Activated T-helper 2 cell treated with anti-CD3 and anti-CD28 coated beads, Interferon-gamma antibody, Interleukin-2, Interleukin-4, amounts not matched to agents 10 μg/mL and 5 μg/mL and 100 μg/mL, durations not matched to agents 14 hours and 24 hours and 36 hours (primary cell): Measurements from ENCODE around the gene CLTRN. TPM values are rescaled to one million over a fixed set of nuclear protein-coding genes. Genes with fewer than 3 reads are reported as not detected.
"Not testable (repeated sequence)": the region's sequence is repeated elsewhere in the genome, so short reads cannot be mapped to it uniquely, and the experiment has no call there.

ENCODE experiments used
- DNase-seq: peaks from one replicate; pipeline ENCODE4 v3.0.0; 2021; ENCODE audit warnings: low spot score
- H3K27ac Mint-ChIP-seq: one replicate; pipeline ENCODE4 v1.8.0; 2021; ENCODE audit warnings: mixed read lengths
- H3K27me3 Mint-ChIP-seq: one replicate; pipeline ENCODE4 v1.8.0; 2021; ENCODE audit warnings: low read depth, mixed read lengths
- H3K36me3 Mint-ChIP-seq: one replicate; pipeline ENCODE4 v1.8.0; 2021; ENCODE audit warnings: low read depth, mixed read lengths
- H3K4me1 Mint-ChIP-seq: one replicate; pipeline ENCODE4 v1.8.0; 2021; ENCODE audit warnings: low read depth, mixed read lengths
- H3K4me3 Mint-ChIP-seq: one replicate; pipeline ENCODE4 v1.8.0; 2021; ENCODE audit warnings: low read depth, mild to moderate bottlenecking, moderate library complexity, mixed read lengths
- H3K9me3 Mint-ChIP-seq: one replicate; pipeline ENCODE4 v1.8.0; 2021; ENCODE audit warnings: mixed read lengths
- intact Hi-C: fragments of 100-400 bp; cut with micrococcal nuclease; formaldehyde crosslinking; loops from one replicate; pipeline ENCODE4 v1.15.1; 2023
- total RNA-seq: library from RNA; stranded (reverse); gene quantifications from 2 replicates; pipeline ENCODE4 v1.2.3, GENCODE V29; 2022

CLTRN gene
- total RNA-seq, 1 donor from 2014 or later, result 0.23 TPM

DNA sequence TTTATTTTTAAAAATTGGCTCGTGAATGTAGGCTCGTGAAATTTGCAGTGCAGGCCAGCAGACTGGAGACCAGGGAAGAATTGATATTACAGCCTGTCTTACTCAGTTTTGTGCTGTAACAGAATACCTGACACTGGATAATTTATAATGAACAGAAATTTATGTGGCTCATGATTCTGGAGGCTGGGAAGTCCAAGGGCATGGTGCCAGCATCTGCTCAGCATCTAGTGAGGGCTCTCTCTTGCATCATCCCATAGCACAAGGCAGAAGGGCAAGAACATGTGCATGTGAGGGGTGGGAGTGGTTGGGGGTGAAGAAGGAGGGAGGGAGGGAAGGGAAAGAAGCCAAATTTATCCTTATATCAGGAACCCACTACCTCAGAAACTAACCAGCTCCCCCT is 13.7 kb upstream of the CLTRN start:
- intact Hi-C loops, result loop anchor here (10.0 kb wide), 1 partner anchor 1196 kb away; the partner anchor contains the start of gene RBBP7
- peaks cover 3% of the 10 kb centered on the region for H3K36me3 Mint-ChIP-seq
- no peaks in the 10 kb centered on the region for H3K9me3 Mint-ChIP-seq
- H3K4me3 Mint-ChIP-seq, result no peak overlapping the region
- H3K27ac Mint-ChIP-seq, result no peak overlapping the region
- no peak for DNase-seq
- peaks cover 19% of the 10 kb centered on the region for H3K4me1 Mint-ChIP-seq
- no peaks in the 10 kb centered on the region for H3K27me3 Mint-ChIP-seq

DNA sequence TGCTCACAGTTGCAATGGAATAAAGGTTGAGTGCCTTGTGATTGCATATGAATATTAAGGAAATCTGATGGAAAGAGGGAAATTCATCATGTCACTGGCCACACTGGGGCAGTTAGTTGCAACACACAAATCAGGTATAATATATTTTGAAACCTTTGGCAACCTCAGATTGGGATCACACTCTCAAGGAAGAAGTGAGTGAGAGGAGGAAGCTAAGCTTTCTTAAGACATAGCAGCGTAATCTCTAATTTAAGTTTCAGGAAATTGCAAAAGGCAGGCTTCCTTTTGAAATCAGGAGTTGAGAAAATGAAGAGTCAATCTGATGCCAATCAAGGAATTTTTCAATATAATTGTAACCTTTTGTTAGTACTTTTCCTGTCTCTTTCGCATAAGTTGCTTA is 12.3 kb upstream of the CLTRN start:
- Mint-ChIP-seq H3K9me3 (no peaks in the 10 kb centered on the region), H3K4me1 (peaks cover 19% of the 10 kb centered on the region), H3K36me3 (peaks cover 3% of the 10 kb centered on the region), H3K27me3 (no peaks in the 10 kb centered on the region), H3K4me3 (no peak overlapping the region), H3K27ac (peak overlapping the region; percentile 68)
- intact Hi-C loops, result loop anchor here (10.0 kb wide), 1 partner anchor 1198 kb away; the partner anchor contains the start of gene RBBP7
- no peak for DNase-seq

DNA sequence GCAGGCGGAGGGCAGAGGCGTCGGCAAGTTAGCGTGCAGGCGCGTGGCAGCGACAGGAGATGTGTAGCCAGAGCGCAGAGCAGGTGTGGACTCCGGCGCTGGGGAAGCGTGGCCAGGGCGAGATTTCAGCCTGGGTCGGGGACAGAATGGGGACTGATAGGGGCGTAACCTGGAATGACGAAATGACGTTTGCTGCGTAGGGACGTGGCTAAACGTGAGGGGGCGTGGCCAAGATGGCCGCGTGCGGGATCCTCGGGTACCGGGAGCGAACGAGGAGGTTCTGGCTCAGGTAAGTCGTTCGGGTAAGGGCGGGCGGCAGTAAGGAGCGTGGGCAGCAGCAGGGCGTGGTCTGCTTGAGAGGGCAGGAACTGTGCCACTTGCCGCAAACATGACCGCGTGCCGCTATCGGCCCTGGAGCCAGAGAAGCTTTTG is 10.9 kb upstream of the CLTRN start:
- DNase-seq, result peak; percentile 73
- H3K4me1 Mint-ChIP-seq, result peaks cover 21% of the 10 kb centered on the region
- intact Hi-C loops, result loop anchor here (1.0 to 10.0 kb wide), 5 partner anchors 63 to 1199 kb away; partner anchors contain the start of genes CA5B, PIGA, RBBP7 and ZRSR2
- no peak overlapping the region for H3K27ac Mint-ChIP-seq
- H3K9me3 Mint-ChIP-seq, result no peaks in the 10 kb centered on the region
- peaks cover 3% of the 10 kb centered on the region for H3K27me3 Mint-ChIP-seq
- no peak overlapping the region for H3K4me3 Mint-ChIP-seq
- H3K36me3 Mint-ChIP-seq, result peaks cover 2% of the 10 kb centered on the region

DNA sequence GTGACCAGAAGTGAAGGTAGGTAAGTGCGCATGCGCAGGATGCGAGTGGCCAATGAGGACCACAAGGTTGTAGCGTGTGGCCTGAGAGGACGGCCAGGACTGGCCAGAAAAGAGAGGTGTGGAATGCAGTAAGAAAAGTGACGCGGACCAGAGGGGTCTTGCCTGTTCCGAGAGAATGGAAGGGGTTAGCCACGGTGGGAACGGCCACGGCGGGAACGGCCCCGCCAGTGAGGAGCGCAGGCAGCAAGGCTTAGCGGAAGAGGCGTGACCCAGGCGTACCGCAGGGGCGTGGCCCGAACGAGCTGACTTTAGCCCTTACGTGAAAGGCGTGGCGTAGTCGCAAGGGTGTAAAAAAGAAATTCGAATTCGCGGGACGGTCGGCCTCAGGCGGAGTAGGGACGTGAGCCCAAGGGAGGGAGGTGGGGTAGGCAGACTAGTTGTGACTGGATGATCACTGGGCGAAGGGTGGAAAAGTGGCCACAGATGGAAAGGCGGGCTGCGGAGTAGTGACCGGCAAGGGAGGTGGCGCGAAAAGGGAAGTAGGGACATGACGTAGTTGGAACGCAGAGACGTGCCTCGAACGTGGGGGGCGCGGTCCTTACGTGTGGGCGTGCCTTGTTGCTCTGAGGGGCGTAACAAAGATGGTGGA is 10.4 kb upstream of the CLTRN start:
- Mint-ChIP-seq H3K27me3 (peaks cover 3% of the 10 kb centered on the region), H3K36me3 (no peaks in the 10 kb centered on the region), H3K27ac (no peak overlapping the region), H3K9me3 (no peaks in the 10 kb centered on the region), H3K4me3 (no peak overlapping the region), H3K4me1 (peaks cover 17% of the 10 kb centered on the region)
- intact Hi-C loops, result loop anchor here (1.0 to 10.0 kb wide), 6 partner anchors 63 to 1200 kb away; partner anchors contain the start of genes CA5B, PIGA, PIR and RBBP7
- peak; percentile 81 for DNase-seq

DNA sequence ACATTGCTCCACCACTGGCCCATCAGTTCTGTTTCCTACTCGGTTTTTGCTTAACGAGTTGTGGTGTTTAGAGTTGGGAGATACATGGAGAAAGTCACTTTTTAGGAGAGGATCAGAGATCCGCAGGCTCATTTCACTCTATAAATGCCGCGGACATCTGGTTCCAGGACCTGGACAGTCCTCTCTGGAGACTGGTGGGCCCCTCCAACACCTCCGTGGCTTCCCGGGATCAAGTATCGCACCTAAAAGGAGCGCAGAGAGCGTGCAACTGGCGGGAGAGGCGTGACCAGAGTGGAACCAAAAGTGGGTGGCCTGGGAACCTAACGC is 9.9 kb upstream of the CLTRN start:
- peaks cover 3% of the 10 kb centered on the region for H3K27me3 Mint-ChIP-seq
- H3K27ac Mint-ChIP-seq, result no peak overlapping the region
- peaks cover 17% of the 10 kb centered on the region for H3K4me1 Mint-ChIP-seq
- H3K9me3 Mint-ChIP-seq, result no peaks in the 10 kb centered on the region
- no peak overlapping the region for H3K4me3 Mint-ChIP-seq
- intact Hi-C loops, result loop anchor here (2.0 to 10.0 kb wide), 3 partner anchors 182 to 1200 kb away; partner anchors contain the start of genes PIGA, PIR and RBBP7
- no peaks in the 10 kb centered on the region for H3K36me3 Mint-ChIP-seq
- no peak for DNase-seq

DNA sequence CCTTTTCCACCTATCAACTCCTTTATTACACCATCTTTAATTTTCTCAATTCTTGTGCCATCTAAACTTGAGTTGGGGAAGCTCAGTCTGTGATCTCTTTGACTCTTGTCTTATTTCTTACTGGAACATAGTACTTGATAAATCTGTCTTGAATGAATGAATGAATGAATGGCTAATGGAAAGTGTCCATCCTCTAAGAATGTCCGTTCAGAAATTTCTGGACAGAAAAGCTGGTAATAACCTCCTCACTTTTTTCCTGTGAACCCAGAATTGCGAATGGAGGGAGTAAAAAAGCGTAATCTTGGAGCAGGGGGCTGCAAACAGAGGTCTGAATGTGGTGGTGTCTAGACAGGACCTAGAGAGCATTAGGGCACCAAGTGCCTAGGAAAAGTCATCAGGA is 9.4 kb upstream of the CLTRN start:
- no peak overlapping the region for H3K4me3 Mint-ChIP-seq

DNA sequence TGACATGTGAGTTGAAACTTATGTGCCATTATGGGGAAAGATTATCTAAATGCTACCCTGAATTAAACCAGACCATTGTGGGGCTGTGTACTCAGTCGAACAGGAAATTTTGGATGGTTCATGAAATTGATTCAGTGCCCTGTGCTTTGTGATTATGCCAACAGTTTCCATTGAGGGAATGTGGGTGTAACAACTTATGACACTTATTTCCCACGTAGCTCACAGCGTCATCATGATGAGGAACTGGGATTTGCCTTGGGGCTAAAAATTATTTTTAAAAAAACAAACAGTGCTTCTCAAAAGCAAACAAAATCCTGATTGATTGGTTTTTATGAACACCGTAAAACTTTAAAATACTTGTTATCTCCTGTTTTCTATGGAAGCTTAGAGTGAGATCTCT is 8.3 kb upstream of the CLTRN start:
- Mint-ChIP-seq H3K4me1 (peaks cover 17% of the 10 kb centered on the region), H3K36me3 (no peaks in the 10 kb centered on the region), H3K9me3 (no peaks in the 10 kb centered on the region), H3K27ac (no peak overlapping the region), H3K27me3 (peaks cover 3% of the 10 kb centered on the region), H3K4me3 (no peak overlapping the region)
- no peak for DNase-seq
- intact Hi-C loops, result loop anchor here (5.0 to 10.0 kb wide), 2 partner anchors 181 to 1202 kb away; partner anchors contain the start of genes PIR and RBBP7

More for the DNA sequence above, 9.4 kb upstream of the CLTRN start:
- intact Hi-C loops, result loop anchor here (2.0 to 10.0 kb wide), 3 partner anchors 182 to 1201 kb away; partner anchors contain the start of genes PIGA, PIR and RBBP7
- H3K9me3 Mint-ChIP-seq, result no peaks in the 10 kb centered on the region
- H3K27me3 Mint-ChIP-seq, result peaks cover 3% of the 10 kb centered on the region
- H3K4me1 Mint-ChIP-seq, result peaks cover 17% of the 10 kb centered on the region
- H3K27ac Mint-ChIP-seq, result no peak overlapping the region
- no peaks in the 10 kb centered on the region for H3K36me3 Mint-ChIP-seq
- DNase-seq, result no peak

GRCh38 chrX:15663439-15663838 is 1.2 kb downstream of the CLTRN start:
- no peak for DNase-seq
- H3K9me3 Mint-ChIP-seq, result no peaks in the 10 kb centered on the region
- intact Hi-C loops, result no loop called here
- H3K27ac Mint-ChIP-seq, result no peak overlapping the region
- no peaks in the 10 kb centered on the region for H3K4me1 Mint-ChIP-seq
- H3K36me3 Mint-ChIP-seq, result no peaks in the 10 kb centered on the region
- no peak overlapping the region for H3K4me3 Mint-ChIP-seq
- H3K27me3 Mint-ChIP-seq, result peaks cover 12% of the 10 kb centered on the region

DNA sequence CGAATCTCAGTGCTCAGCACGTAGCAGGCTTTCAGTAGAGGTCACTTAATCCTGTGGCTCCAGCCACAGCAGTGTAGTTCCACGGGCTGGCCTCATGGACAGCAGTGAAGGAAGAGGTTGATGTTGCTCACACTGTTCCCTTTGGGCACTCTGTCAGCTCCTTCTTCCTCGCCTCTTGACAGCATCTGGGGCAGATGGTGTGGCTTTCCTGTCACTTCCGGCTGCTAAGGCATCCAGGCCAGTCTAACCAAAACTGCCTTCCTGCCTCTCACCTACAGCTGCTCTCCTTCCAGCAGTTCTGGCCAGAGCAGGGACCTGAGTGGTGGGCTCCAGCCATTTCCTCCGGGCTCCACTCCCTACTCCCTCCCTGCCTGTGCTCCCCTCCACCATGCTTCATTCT is 9.8 kb downstream of the CLTRN start:
- H3K27ac Mint-ChIP-seq, H3K4me3 Mint-ChIP-seq, intact Hi-C loops, H3K4me1 Mint-ChIP-seq, H3K36me3 Mint-ChIP-seq, H3K9me3 Mint-ChIP-seq, DNase-seq, H3K27me3 Mint-ChIP-seq: not testable (repeated sequence)

GRCh38 chrX:15653961-15654360 is 10.6 kb downstream of the CLTRN start:
- Mint-ChIP-seq H3K9me3 (no peaks in the 10 kb centered on the region), H3K4me1 (no peaks in the 10 kb centered on the region), H3K36me3 (no peaks in the 10 kb centered on the region), H3K4me3 (no peak overlapping the region), H3K27me3 (no peaks in the 10 kb centered on the region), H3K27ac (no peak overlapping the region)
- intact Hi-C loops, result no loop called here
- DNase-seq, result no peak

DNA sequence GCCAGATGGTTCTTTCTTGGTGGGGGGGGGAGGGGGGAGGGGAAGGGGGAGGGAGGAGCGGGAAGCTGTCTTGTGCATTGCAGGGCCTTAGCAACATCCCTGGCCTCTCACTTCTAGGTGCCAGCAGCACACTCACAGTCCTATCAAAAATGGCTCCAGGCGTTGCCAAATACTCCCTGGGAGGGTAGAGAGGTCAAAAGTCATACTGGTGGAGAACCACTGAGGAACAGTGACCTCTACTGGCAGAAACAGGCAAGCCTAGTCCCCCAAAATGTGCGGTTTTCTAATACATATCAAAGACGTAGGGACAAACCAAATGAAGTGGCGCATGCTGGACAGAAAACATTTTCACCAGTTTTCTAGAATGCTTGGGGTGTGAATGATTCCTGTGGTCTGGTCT is 17.1 kb downstream of the CLTRN start:
- H3K4me3 Mint-ChIP-seq, DNase-seq, intact Hi-C loops, H3K9me3 Mint-ChIP-seq, H3K36me3 Mint-ChIP-seq, H3K27ac Mint-ChIP-seq, H3K27me3 Mint-ChIP-seq: not testable (repeated sequence)
- H3K4me1 Mint-ChIP-seq, result peaks cover 13% of the 10 kb centered on the region

- Mint-ChIP-seq H3K36me3 (no peaks in the 10 kb centered on the region), H3K27ac (no peak overlapping the region), H3K4me3 (no peak overlapping the region), H3K9me3 (no peaks in the 10 kb centered on the region), H3K27me3 (peaks cover 9% of the 10 kb centered on the region), H3K4me1 (peaks cover 13% of the 10 kb centered on the region)
- no peak for DNase-seq
- intact Hi-C loops, result no loop called here
Measured at GRCh38 chrX:15646543-15646942, 18.1 kb downstream of the CLTRN start.

GRCh38 chrX:15646031-15646430 is 18.6 kb downstream of the CLTRN start:
- DNase-seq, result no peak
- Mint-ChIP-seq H3K9me3 (no peaks in the 10 kb centered on the region), H3K27me3 (peaks cover 9% of the 10 kb centered on the region), H3K36me3 (no peaks in the 10 kb centered on the region), H3K4me3 (no peak overlapping the region), H3K4me1 (peaks cover 13% of the 10 kb centered on the region), H3K27ac (no peak overlapping the region)
- intact Hi-C loops, result no loop called here
